Sigmoid colon (tissue), 7 donors: Measurements from ENCODE around the gene NBPF20. TPM values are rescaled to one million over a fixed set of nuclear protein-coding genes. Genes with fewer than 3 reads are reported as not detected.
"Not testable (repeated sequence)": the region's sequence is repeated elsewhere in the genome, so short reads cannot be mapped to it uniquely, and the experiment has no call there.

Source experiments
- DNase-seq: peaks from one replicate; pipeline ENCODE4 v3.0.0-alpha.2; 2019
- H3K27ac ChIP-seq, 4 donors: fragments of 200-600 bp; sonication (generic); one replicate each; pipeline ENCODE4 v1.5.1; 2016 to 2019; ENCODE audit warnings: mild to moderate bottlenecking in 1 of 4
- H3K27me3 ChIP-seq, 3 donors: fragments of 200-600 bp; sonication (generic); one replicate each; pipeline ENCODE4 v1.5.1; 2019; ENCODE audit warnings: mild to moderate bottlenecking in 1 of 3
- H3K36me3 ChIP-seq, 4 donors: fragments of 200-600 bp; sonication (generic); one replicate each; pipeline ENCODE4 v1.5.1; 2016 to 2019
- H3K4me1 ChIP-seq, 4 donors: fragments of 200-600 bp; sonication (generic); one replicate each; pipeline ENCODE4 v1.5.1; 2017 to 2019
- H3K4me3 ChIP-seq, 4 donors: fragments of 200-600 bp; sonication (generic); one replicate each; pipeline ENCODE4 v1.5.1; 2017 to 2019; ENCODE audit warnings: mild to moderate bottlenecking in 2 of 4, moderate library complexity in 1 of 4
- H3K9me3 ChIP-seq, 4 donors: fragments of 200-600 bp in 3 of 4; sonication (generic) in 3 of 4; one replicate each; pipeline versions ENCODE4 v1.5.1 to v1.6.1; 2013 to 2019
- WGBS, 2 donors: extraction: QIAGEN DNeasy Blood & Tissue Kit; methylation state at CpG; one replicate each; pipeline ENCODE4 v1.1.7; 2013; 5-methylcytosine and 5-hydroxymethylcytosine counted together
- intact Hi-C: fragments of 100-400 bp; cut with DNase I; formaldehyde crosslinking; loops from one replicate; pipeline ENCODE4 v1.15.1; 2023
- polyA plus RNA-seq, 3 donors: library from polyadenylated mRNA; stranded (reverse); fragments of 200-250 nt; gene quantifications; one replicate each; pipeline ENCODE4 v1.2.3, GENCODE V29; 2013
- total RNA-seq, 4 donors: library from RNA; depleted of rRNA; stranded (reverse); fragments of >200 nt; gene quantifications; one replicate each; pipeline ENCODE4 v1.1.0, GENCODE V29; 2016
- donor health status: healthy with polysubstance abuse.
- donor health status: Bipolar disorder and iron deficiency.
- donor health status: healthy.

The NBPF20 gene
- total and polyA plus RNA-seq, 7 donors = under 0.01 to 2.2 (median 0.99) TPM

GRCh38 chr1:145459063-145459462 is 33.7 kb upstream of the NBPF20 start:
- DNase-seq, H3K9me3 ChIP-seq, H3K4me1 ChIP-seq, H3K36me3 ChIP-seq, H3K27ac ChIP-seq, intact Hi-C loops, H3K4me3 ChIP-seq: not testable (repeated sequence)
- WGBS, 2 donors = 56 to 61% methylated on average over 1 of the region's 1 CpG
- peaks cover 0 to 32% (median 13%) of the 10 kb centered on the region in 3 donors for H3K27me3 ChIP-seq

DNA sequence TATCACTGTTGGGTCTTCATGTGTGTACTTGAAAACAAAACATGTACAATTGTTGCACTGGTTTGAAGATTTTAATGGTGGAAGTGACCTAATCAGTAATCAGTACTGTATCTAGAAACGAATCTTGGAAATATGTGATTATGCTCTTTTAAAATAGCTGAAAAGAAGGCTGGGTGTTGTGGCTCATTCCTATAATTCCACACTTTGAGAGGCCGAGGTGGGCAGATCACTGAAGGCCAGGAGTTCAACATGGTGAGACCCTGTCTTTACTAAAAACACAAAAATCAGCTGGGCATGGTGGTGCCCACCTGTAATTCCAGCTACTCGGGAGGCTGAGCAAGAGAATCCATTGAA is 29.4 kb upstream of the NBPF20 start:
- H3K9me3 ChIP-seq, H3K36me3 ChIP-seq, H3K4me1 ChIP-seq, DNase-seq, H3K27me3 ChIP-seq, H3K4me3 ChIP-seq, intact Hi-C loops, H3K27ac ChIP-seq: not testable (repeated sequence)
- 50 to 70% methylated on average over 2 of the region's 3 CpGs for WGBS, 2 donors

DNA sequence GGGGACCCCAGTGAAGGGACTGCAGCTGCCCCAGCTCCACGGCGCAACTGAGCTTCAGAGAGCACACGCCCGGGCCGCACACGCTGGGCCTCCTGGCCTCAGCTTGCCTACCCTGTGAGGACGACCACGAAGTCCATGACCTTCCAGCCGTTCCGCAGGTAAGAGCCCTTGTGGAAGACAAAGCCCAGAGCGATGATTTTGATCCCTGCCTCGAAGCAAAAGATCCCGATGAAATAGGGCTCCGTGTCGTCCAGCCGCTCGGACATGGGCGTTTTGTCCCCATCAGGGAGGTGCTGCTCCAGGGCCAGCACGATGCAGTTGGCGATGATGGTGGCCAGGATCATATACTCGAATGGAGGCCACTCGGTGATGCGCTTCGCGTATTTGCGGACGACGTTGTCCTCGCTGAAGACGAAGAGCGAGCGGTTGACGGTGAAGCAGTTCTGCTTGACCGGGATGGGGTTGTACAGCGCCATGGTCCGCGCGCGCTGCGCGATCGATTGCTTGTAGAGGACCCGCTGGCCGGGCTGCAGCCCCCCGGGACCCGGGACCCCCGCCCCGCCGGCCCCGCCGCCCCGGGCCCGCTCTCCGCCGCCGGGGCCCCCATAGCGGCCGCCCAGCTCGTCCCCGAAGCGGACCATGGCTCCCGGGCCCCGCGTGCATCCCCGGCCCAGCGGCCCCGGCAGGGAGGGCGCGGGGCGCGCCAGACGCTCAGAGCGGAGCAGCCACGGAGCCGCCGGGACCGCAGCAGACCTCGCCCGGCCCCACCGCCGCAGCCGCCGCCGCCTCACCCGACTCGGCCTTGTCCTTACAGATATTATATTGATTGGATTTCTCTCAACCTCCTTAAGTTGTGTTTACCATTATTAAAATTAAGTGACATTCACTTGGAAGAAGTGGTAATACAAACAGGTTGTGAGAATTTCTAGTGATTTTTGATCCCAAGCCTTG is 28.7 kb upstream of the NBPF20 start:
- intact Hi-C loops, H3K4me3 ChIP-seq, H3K27me3 ChIP-seq, H3K9me3 ChIP-seq, H3K4me1 ChIP-seq, DNase-seq, H3K36me3 ChIP-seq, H3K27ac ChIP-seq: not testable (repeated sequence)
- WGBS, 2 donors = 21 to 45% methylated on average over 58 of the region's 86 CpGs

DNA sequence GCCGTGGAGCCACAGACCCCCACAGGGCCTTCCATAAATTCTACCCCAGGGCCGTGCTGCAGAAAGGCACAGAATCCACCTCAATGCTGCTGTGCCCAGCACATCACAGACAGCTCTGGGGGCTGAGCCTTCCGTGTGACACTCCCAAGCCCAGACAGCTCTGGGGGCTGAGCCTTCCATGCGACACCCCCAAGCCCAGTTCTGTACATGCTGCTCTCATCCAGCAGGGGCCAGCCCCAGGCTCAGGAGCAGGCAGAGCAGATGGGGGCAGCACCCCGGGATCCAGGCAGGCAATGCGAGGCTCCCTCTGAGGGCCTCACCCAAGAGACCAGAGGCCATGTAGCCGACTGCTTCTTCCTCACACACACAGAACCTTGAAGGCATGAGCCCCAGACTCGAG is 27.1 kb upstream of the NBPF20 start:
- H3K4me3 ChIP-seq, DNase-seq, intact Hi-C loops, H3K27ac ChIP-seq, H3K4me1 ChIP-seq, H3K9me3 ChIP-seq, H3K27me3 ChIP-seq, H3K36me3 ChIP-seq: not testable (repeated sequence)
- 62 to 64% methylated on average over 4 to 5 of the region's 8 CpGs for WGBS, 2 donors

- intact Hi-C loops, H3K27ac ChIP-seq, H3K4me3 ChIP-seq, H3K9me3 ChIP-seq, H3K36me3 ChIP-seq, H3K4me1 ChIP-seq, DNase-seq, H3K27me3 ChIP-seq: not testable (repeated sequence)
- WGBS, 2 donors = 3 to 11% methylated on average over 6 to 7 of the region's 8 CpGs
These were observed 26.5 kb upstream of the NBPF20 start for GRCh38 chr1:145451914-145452313.

GRCh38 chr1:145445219-145445618 is 19.8 kb upstream of the NBPF20 start:
- DNase-seq, H3K4me1 ChIP-seq, H3K27ac ChIP-seq, H3K4me3 ChIP-seq, intact Hi-C loops, H3K9me3 ChIP-seq, H3K36me3 ChIP-seq, H3K27me3 ChIP-seq: not testable (repeated sequence)
- 34 to 50% methylated on average over 9 to 10 of the region's 11 CpGs for WGBS, 2 donors

GRCh38 chr1:145442340-145442739 is 16.9 kb upstream of the NBPF20 start:
- DNase-seq, H3K27ac ChIP-seq, H3K4me1 ChIP-seq, H3K36me3 ChIP-seq, H3K9me3 ChIP-seq, intact Hi-C loops, H3K4me3 ChIP-seq, H3K27me3 ChIP-seq: not testable (repeated sequence)
- WGBS, 2 donors = 83 to 87% methylated on average over 5 of the region's 5 CpGs

DNA sequence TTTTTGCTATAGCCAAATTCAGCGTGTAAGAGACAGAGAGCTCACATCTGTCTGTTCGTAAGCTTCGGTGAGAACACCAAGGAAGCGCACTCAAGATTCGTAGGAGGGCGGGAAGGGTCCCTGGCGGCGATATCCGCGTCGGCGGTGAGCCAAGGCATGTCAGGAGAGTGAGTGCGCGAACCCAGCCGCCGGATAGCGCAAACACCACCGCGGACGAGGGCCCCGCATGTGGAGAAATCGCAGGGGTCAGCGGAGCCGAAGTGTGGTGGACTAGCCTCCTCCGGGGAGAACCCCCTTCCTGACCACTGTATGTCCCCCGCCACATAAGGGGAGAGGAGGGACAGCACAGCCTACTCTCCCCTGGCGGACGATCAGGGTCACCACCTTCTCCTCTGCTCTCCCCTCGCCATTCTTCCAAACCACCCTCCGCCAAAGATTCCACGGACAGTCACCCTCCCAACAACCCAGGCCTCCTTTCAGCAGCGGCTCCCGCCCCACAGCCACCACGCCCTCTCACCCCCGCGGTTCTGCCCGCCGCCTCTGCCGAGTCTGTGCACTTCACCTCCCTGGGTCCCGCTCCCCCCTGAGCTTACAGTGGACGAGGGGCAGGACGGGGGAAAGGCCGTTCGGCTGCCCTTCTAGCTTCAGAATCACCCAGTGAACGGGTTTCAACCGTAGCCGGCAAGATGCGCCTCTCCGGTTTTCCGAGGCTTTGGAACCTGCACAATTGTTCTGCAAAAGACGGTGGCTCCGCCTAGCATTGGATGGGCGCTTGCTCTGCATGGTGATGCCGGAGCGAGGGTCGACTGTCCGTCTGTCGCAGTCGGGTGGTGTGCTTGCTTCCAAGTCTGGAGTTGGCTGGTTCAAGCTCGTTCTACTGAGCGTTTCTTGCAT is 6.2 kb upstream of the NBPF20 start:
- H3K27ac ChIP-seq, H3K9me3 ChIP-seq, intact Hi-C loops, DNase-seq, H3K36me3 ChIP-seq, H3K4me1 ChIP-seq: not testable (repeated sequence)
- H3K4me3 ChIP-seq = peak overlapping the region in 2 of 4 donors; percentile 18 to 21
- peaks cover 5 to 57% (median 17%) of the 10 kb centered on the region in 3 donors for H3K27me3 ChIP-seq
- WGBS, 2 donors = 2 to 3% methylated on average over 59 to 61 of the region's 61 CpGs

GRCh38 chr1:145430830-145431229 is 5.4 kb upstream of the NBPF20 start:
- H3K36me3 ChIP-seq, H3K4me1 ChIP-seq, H3K9me3 ChIP-seq, H3K4me3 ChIP-seq, intact Hi-C loops, DNase-seq, H3K27ac ChIP-seq: not testable (repeated sequence)
- 9 to 14% methylated on average over 9 of the region's 15 CpGs for WGBS, 2 donors
- H3K27me3 ChIP-seq = peaks cover 5 to 60% (median 17%) of the 10 kb centered on the region in 3 donors

GRCh38 chr1:145429329-145429728 is 3.9 kb upstream of the NBPF20 start:
- H3K27ac ChIP-seq, H3K4me3 ChIP-seq, H3K9me3 ChIP-seq, DNase-seq, H3K36me3 ChIP-seq, intact Hi-C loops: not testable (repeated sequence)
- 95 to 98% methylated on average over 1 of the region's 1 CpG for WGBS, 2 donors
- peaks cover 0 to 16% (median 6%) of the 10 kb centered on the region in 4 donors for H3K4me1 ChIP-seq
- peaks cover 5 to 60% (median 17%) of the 10 kb centered on the region in 3 donors for H3K27me3 ChIP-seq

GRCh38 chr1:145424612-145425435 is 579 bp downstream of the NBPF20 start:
- intact Hi-C loops, H3K9me3 ChIP-seq, DNase-seq, H3K36me3 ChIP-seq: not testable (repeated sequence)
- Histone ChIP-seq H3K4me1 (peaks cover 0 to 10% (median 7%) of the 10 kb centered on the region in 4 donors), H3K27me3 (peaks cover 0 to 35% (median 12%) of the 10 kb centered on the region in 3 donors), H3K27ac (peak overlapping the region; percentile 67 to 78 (median 70)), H3K4me3 (peak overlapping the region; percentile 52 to 64 (median 64))
- WGBS, 2 donors = 1% methylated on average over 43 to 46 of the region's 59 CpGs

DNA sequence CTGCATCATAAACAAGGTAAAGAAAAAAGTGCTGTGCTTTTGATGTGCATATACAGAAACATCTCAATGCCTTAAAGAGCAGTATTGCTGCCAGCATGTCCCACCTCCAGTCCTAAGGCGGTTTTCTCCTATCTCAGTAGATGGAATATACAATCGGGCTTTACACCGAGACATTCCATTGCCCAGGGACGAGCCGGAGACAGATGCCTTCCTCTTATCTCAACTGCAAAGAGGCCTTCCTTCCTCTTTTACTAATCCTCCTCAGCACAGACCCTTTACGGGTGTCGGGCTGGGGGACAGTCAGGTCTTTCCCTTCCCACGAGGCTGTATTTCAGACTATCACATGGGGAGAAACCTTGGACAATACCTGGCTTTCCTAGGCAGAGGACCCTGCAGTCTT is 10.3 kb downstream of the NBPF20 start:
- 55 to 89% methylated on average over 6 to 7 of the region's 8 CpGs for WGBS, 2 donors
- DNase-seq, H3K36me3 ChIP-seq, H3K4me3 ChIP-seq, H3K27me3 ChIP-seq, H3K27ac ChIP-seq, H3K9me3 ChIP-seq, H3K4me1 ChIP-seq, intact Hi-C loops: not testable (repeated sequence)
